GM04504 (cell line): Measurements from ENCODE around the gene ST6GALNAC6.
"Not testable (repeated sequence)": the region's sequence is repeated elsewhere in the genome, so short reads cannot be mapped to it uniquely, and the experiment has no call there.

Experiments
- DNase-seq: peaks from one replicate; pipeline ENCODE4 v3.0.0-alpha.2; 2012; ENCODE audit warnings: low read depth

The ST6GALNAC6 gene

GRCh38 chr9:127854960-127855359, 44.4 kb downstream of the ST6GALNAC6 start:
- no peak for DNase-seq

GRCh38 chr9:127854184-127854806, 45.1 kb downstream of the ST6GALNAC6 start, which contains the start of gene ENG:
ENG (minus strand) TSS chr9:127854658; CDS start chr9:127854355, 303 bp downstream.
- DNase-seq = peak; percentile 42

DNA sequence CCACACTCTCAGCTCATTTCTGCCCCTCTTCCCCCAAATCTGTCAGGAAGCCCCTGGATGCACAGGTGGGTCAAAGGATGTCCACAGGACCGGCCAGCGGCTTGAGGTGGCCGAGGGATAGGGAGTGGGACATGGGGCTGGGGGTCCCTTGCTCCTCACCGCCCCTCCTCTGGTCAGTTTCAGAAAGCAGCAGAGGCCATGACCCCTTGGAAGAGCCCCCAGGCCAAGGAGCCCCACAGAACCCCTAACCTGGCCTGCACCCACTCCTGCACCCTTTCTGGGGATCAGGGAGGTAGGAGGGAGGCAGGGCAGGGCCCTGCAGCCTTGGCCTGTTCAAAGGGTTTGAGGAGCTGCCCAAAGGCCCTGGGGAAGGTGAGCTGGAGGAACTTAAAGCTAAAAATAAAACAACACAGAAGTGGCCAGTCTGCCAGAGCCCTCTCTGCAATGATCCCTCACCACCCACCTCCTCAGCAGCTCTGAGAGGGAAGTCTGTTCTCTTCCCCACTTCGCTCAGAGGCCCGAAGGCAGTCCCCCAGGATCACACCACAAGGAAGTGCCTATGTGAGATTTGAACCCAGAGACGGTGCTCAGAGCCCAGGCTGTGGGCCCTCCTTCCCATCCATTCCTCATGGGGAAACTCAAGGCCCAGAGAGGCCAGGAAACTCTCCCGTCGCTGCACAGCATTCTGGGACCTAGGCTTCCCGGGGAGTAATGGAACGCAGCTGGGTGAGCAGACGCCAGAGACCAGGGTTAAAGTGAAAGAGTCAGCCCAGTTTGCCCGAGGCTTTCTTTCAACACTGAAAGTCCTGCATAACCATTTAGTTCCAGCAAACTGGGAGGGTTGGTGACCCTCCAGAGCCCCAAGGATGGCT, 45.9 kb downstream of the ST6GALNAC6 start:
- DNase-seq = no peak

DNA sequence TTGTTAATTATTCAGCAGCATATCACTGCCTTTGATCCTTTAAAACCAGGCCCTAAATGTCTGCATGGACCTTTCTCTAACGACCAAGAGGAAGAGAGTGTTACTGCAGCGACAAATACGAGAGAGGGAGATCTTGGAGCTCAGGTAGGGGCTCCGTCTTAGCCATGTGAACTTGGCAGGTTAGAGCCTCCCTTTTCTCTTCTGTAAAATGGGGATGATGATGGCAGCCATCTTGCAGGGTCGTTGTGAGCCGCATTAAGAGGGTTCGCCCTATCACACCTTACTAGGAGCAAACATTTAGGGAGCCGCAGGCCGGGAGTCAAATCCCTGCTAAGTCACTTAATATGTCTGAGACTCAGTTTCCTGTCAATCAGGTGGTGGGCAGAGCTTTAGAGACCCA, 46.6 kb downstream of the ST6GALNAC6 start:
- DNase-seq = no peak

- no peak for DNase-seq
Measured at GRCh38 chr9:127850286-127850830, 49.0 kb downstream of the ST6GALNAC6 start.

DNA sequence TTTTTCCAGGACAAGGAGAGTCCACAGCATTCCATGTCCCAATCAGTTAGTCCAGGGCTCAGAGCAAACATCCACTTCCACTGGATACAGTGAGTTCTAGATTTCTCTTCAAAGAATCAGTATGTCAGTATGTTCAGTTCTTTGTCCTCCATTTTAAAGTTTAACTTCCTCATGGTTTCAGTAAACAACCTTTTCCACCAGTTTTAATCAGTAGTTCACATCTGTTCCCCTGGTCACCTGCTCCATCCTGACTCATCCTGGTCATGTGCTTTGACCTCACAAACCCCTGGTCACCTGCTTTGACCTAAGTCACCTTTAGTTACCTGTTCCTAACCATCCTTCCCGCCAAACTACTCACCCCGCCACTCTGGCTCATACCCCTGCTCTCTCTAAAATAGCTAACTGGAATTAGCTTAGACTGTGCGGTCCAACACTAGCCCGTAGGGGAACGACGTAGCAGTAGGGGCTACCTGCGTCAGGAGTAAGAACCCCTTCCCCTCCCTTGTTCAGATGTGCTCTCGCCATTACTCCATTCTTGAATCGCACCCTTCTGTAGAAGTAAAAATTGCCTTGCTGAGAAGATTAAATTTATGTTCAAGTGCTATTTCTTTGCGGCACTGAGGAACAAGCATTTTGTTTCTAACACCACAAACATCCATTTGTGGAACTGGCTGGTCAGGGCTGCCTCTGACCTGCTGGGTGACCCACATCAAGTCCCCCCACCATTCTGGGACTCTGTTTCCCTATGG, 50.5 kb downstream of the ST6GALNAC6 start:
- DNase-seq = no peak

- no peak for DNase-seq
Measured at GRCh38 chr9:127847833-127848755, 51.3 kb downstream of the ST6GALNAC6 start.

GRCh38 chr9:127847178-127847510, 52.3 kb downstream of the ST6GALNAC6 start:
- no peak for DNase-seq

GRCh38 chr9:127846443-127847177, 52.8 kb downstream of the ST6GALNAC6 start:
- no peak for DNase-seq

GRCh38 chr9:127845619-127846018, 53.8 kb downstream of the ST6GALNAC6 start:
- DNase-seq = not testable (repeated sequence)

GRCh38 chr9:127844821-127845359, 54.5 kb downstream of the ST6GALNAC6 start:
- DNase-seq = no peak

DNA sequence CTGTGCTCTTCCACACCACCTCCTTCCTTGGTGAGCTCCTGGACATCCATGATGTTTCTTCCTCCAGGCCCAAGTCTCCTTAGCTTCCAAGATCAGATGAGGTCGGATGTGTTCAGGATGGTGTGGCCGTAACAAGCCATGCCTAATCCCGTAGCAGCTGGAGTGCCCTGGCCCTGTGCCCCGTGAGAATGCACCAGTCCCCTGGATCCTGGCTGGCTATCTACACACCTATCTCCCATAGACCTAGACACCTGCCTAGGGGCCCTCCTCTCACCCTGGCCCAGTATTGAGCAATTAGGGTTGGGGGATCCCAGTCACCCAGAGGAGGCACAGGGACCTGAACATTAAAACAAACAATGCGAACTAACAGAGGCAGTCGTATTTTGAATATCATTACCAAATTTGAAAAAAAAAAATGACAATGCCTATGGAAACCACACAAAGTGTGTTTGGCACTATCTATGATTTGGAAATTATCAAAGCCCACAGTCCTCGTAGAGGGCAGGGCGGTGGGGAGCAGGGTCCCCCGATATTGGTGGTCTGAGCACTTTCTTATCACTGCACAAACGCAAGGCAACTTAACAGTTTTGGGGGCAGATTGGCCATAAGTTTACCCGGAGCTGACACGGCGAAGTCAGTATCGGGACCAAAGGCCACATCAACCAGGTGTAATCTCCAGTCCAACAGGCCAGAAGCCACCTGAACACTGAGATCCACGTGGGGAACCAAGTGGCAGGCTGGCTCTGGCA, 58.1 kb downstream of the ST6GALNAC6 start:
- no peak for DNase-seq

DNA sequence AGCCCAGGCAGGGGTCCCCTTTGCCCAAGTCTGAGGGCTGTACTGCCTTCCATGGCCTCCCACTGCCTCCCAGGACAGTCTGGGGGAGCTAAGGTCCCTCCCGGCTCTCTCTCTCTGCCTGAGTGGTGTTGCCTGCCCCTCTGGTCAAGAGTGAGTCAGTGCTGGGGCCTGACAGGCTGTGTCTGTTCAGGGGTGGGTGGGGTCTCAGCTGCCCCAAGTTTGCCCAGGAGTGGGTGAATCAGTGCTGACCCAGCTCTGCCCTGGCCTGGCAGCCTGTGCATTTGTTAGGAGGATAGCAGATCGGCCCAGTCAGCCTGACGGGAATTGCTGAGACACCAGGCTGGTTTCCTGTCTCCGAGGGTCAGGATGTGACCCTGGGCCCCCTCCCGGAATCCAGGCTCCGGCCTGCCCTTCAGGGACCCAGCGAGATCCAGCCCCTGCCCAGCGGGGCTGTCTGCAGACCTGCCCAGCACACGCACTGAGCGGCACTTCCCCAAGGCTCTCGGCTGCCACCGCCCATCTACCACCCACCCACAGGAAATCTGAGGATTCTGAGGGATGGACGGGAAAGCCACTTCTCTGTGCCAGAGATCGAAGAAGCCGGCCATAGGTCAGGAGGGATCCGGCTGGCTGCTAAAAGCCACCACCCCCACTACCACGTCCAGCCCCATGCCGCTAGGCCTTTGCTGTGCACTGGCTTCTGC, 60.9 kb downstream of the ST6GALNAC6 start:
- DNase-seq = peak; percentile 93

DNA sequence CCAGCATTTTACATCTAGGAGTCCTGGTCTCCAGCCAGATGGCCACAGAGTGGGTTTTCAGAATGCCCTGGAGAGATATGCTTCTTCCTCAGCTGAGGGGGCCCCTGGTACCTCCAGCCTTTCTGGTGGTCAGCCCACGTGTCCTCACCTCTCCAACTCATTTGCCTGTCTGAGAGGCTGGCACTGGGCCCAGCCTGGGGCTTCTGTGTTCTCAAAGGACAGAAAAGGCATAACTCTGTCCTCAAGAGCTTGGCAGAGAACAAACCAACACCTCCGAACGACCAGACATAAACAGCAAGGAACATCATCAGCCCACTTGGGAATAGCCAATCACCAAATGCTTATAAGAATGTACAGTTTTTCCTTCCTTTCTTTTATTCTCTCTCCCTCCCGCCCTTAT, 62.1 kb downstream of the ST6GALNAC6 start:
- DNase-seq = no peak

DNA sequence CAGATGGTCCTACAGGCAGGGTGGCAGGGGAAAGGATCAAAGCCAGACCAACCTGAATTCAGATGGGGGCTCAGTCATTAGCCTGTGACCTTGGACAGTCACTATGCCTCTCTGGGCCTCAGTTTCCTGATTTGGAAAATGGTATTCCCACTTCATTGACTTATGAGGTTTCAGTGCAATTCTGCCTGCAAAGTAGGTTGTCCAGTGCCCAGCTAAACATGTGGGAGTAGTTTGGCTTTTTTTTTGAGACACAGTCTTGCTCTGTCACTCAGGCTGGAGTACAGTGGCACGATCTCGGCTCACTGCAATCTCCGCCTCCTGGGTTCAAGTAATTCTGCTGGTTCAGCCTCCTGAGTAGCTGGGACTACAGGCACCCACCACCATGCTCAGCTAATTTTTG, 62.8 kb downstream of the ST6GALNAC6 start:
- DNase-seq = not testable (repeated sequence)

DNA sequence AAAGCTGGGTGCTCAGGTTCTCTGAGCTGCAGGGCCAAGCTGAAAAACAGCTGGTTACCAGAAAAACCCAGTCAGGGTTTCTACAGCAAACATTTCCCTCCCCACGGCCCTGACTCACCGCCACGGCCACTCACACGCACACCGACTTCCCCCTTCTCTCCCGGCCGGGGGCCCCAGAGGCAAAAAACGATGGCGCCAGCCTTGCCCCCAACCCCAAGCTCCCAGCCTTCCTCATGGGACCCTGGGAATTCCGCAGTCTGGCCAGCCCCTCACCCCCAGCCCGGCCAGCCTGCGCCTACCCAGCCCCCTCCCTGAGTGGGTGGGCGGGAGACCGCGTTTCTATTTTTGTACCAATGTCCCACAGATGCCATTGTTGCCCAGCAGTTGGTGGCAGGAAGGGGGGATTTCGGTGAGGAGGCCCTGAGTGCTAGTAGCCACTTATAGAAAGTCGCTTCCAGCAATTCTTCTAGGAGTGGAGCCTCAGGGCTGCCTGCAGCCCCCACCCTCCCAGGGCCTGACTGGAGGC, 63.3 kb downstream of the ST6GALNAC6 start:
- peak; percentile 62 for DNase-seq
